Sigmoid colon (tissue), 7 donors: Measurements from ENCODE around the gene HIGD1A. TPM values are rescaled to one million over a fixed set of nuclear protein-coding genes. Genes with fewer than 3 reads are reported as not detected.
"Not testable (repeated sequence)": the region's sequence is repeated elsewhere in the genome, so short reads cannot be mapped to it uniquely, and the experiment has no call there.

Experiments
- DNase-seq: peaks from one replicate; pipeline ENCODE4 v3.0.0-alpha.2; 2019
- H3K27ac ChIP-seq, 4 donors: fragments of 200-600 bp; sonication (generic); one replicate each; pipeline ENCODE4 v1.5.1; 2016 to 2019; ENCODE audit warnings: mild to moderate bottlenecking in 1 of 4
- H3K27me3 ChIP-seq, 3 donors: fragments of 200-600 bp; sonication (generic); one replicate each; pipeline ENCODE4 v1.5.1; 2019; ENCODE audit warnings: mild to moderate bottlenecking in 1 of 3
- H3K36me3 ChIP-seq, 4 donors: fragments of 200-600 bp; sonication (generic); one replicate each; pipeline ENCODE4 v1.5.1; 2016 to 2019
- H3K4me1 ChIP-seq, 4 donors: fragments of 200-600 bp; sonication (generic); one replicate each; pipeline ENCODE4 v1.5.1; 2017 to 2019
- H3K4me3 ChIP-seq, 4 donors: fragments of 200-600 bp; sonication (generic); one replicate each; pipeline ENCODE4 v1.5.1; 2017 to 2019; ENCODE audit warnings: mild to moderate bottlenecking in 2 of 4, moderate library complexity in 1 of 4
- H3K9me3 ChIP-seq, 4 donors: fragments of 200-600 bp in 3 of 4; sonication (generic) in 3 of 4; one replicate each; pipeline versions ENCODE4 v1.5.1 to v1.6.1; 2013 to 2019
- CTCF ChIP-seq, 4 experiments: fragments of 450-650 bp in 3 of 4; fragments of 200-600 bp in 1 of 4; IDR thresholded peaks; one replicate each; pipeline ENCODE4 v1.5.1; 2016 to 2019; ENCODE audit warnings: antibody characterized with exemption in 4 of 4, mild to moderate bottlenecking in 3 of 4, moderate library complexity in 2 of 4
- EP300 ChIP-seq, 4 donors: sonication (generic); formaldehyde crosslinking; IDR thresholded peaks; one replicate each; pipeline ENCODE4 v1.6.1; 2017; ENCODE audit warnings: antibody characterized with exemption in 4 of 4
- POLR2A ChIP-seq, 2 donors: fragments of 450-650 bp; IDR thresholded peaks; one replicate each; pipeline ENCODE4 v1.6.1; 2016; ENCODE audit warnings: antibody characterized with exemption in 2 of 2, mild to moderate bottlenecking in 2 of 2, moderate library complexity in 2 of 2
- POLR2AphosphoS5 ChIP-seq, 4 donors: sonication (generic); formaldehyde crosslinking; IDR thresholded peaks; one replicate each; pipeline ENCODE4 v1.6.1; 2017; ENCODE audit warnings: antibody characterized with exemption in 4 of 4
- WGBS, 2 donors: extraction: QIAGEN DNeasy Blood & Tissue Kit; methylation state at CpG; one replicate each; pipeline ENCODE4 v1.1.7; 2013; 5-methylcytosine and 5-hydroxymethylcytosine counted together
- intact Hi-C: fragments of 100-400 bp; cut with DNase I; formaldehyde crosslinking; loops from one replicate; pipeline ENCODE4 v1.15.1; 2023
- polyA plus RNA-seq, 3 donors: library from polyadenylated mRNA; stranded (reverse); fragments of 200-250 nt; gene quantifications; one replicate each; pipeline ENCODE4 v1.2.3, GENCODE V29; 2013
- total RNA-seq, 4 donors: library from RNA; depleted of rRNA; stranded (reverse); fragments of >200 nt; gene quantifications; one replicate each; pipeline ENCODE4 v1.1.0, GENCODE V29; 2016
- donor health status: healthy with polysubstance abuse.
- donor health status: Bipolar disorder and iron deficiency.
- donor health status: healthy.

HIGD1A gene
- total and polyA plus RNA-seq, 7 donors: 127 to 1,597 (median 272) TPM

- Histone ChIP-seq H3K36me3 (no peaks in the 10 kb centered on the region), H3K4me3 (no peak overlapping the region), H3K9me3 (no peaks in the 10 kb centered on the region), H3K27ac (no peak overlapping the region), H3K4me1 (peaks cover 0 to 11% (median 0%) of the 10 kb centered on the region in 4 donors), H3K27me3 (no peaks in the 10 kb centered on the region)
- 13 to 61% methylated on average over 2 of the region's 2 CpGs for WGBS, 2 donors
- intact Hi-C loops: no loop called here
- TF ChIP-seq EP300 (IDR thresholded peaks at IDR 0.05) (no peak), POLR2A (IDR thresholded peaks at IDR 0.05) (no peak), CTCF (IDR thresholded peaks at IDR 0.05) (no peak), POLR2AphosphoS5 (IDR thresholded peaks at IDR 0.05) (no peak)
- DNase-seq: no peak
These were observed 15.2 kb upstream of the HIGD1A start for GRCh38 chr3:42819351-42819965.

GRCh38 chr3:42815826-42816225 is 11.5 kb upstream of the HIGD1A start:
- H3K4me3 ChIP-seq: no peak overlapping the region
- WGBS, 2 donors: 69 to 72% methylated on average over 2 of the region's 2 CpGs
- no peaks in the 10 kb centered on the region for H3K27me3 ChIP-seq
- TF ChIP-seq POLR2A (IDR thresholded peaks at IDR 0.05) (no peak), CTCF (IDR thresholded peaks at IDR 0.05) (no peak), POLR2AphosphoS5 (IDR thresholded peaks at IDR 0.05) (no peak), EP300 (IDR thresholded peaks at IDR 0.05) (no peak)
- peaks cover 0 to 11% (median 0%) of the 10 kb centered on the region in 4 donors for H3K4me1 ChIP-seq
- no peak for DNase-seq
- H3K27ac ChIP-seq: peak overlapping the region in 1 of 4 donors; percentile 42
- intact Hi-C loops: no loop called here
- H3K36me3 ChIP-seq: no peaks in the 10 kb centered on the region
- no peaks in the 10 kb centered on the region for H3K9me3 ChIP-seq

GRCh38 chr3:42814914-42815507 is 10.7 kb upstream of the HIGD1A start:
- DNase-seq: no peak
- H3K4me3 ChIP-seq: no peak overlapping the region
- no peaks in the 10 kb centered on the region for H3K9me3 ChIP-seq
- intact Hi-C loops: no loop called here
- no peaks in the 10 kb centered on the region for H3K36me3 ChIP-seq
- peak in 1 of 2 donors; percentile 11 for TF ChIP-seq POLR2A (IDR thresholded peaks at IDR 0.05)
- no peak for TF ChIP-seq POLR2AphosphoS5 (IDR thresholded peaks at IDR 0.05)
- H3K27ac ChIP-seq: peak overlapping the region in 1 of 4 donors; percentile 42
- H3K4me1 ChIP-seq: peaks cover 0 to 11% (median 0%) of the 10 kb centered on the region in 4 donors
- H3K27me3 ChIP-seq: no peaks in the 10 kb centered on the region
- WGBS, 2 donors: 7 to 52% methylated on average over 2 of the region's 2 CpGs

- H3K27ac ChIP-seq: peak overlapping the region in 1 of 4 donors; percentile 42
- 77 to 89% methylated on average over 5 of the region's 5 CpGs for WGBS, 2 donors
- H3K36me3 ChIP-seq: no peaks in the 10 kb centered on the region
- TF ChIP-seq EP300 (IDR thresholded peaks at IDR 0.05) (no peak), POLR2A (IDR thresholded peaks at IDR 0.05) (no peak), POLR2AphosphoS5 (IDR thresholded peaks at IDR 0.05) (no peak), CTCF (IDR thresholded peaks at IDR 0.05) (no peak)
- intact Hi-C loops: no loop called here
- no peaks in the 10 kb centered on the region for H3K9me3 ChIP-seq
- DNase-seq: no peak
- peaks cover 0 to 11% (median 0%) of the 10 kb centered on the region in 4 donors for H3K4me1 ChIP-seq
- no peaks in the 10 kb centered on the region for H3K27me3 ChIP-seq
- no peak overlapping the region for H3K4me3 ChIP-seq
These were observed 10.0 kb upstream of the HIGD1A start for GRCh38 chr3:42814246-42814645.

GRCh38 chr3:42811118-42811883 is 7.0 kb upstream of the HIGD1A start:
- H3K4me3 ChIP-seq, H3K36me3 ChIP-seq, DNase-seq, intact Hi-C loops, H3K9me3 ChIP-seq, H3K27me3 ChIP-seq, H3K27ac ChIP-seq: not testable (repeated sequence)
- WGBS, 2 donors: 9 to 26% methylated on average over 15 of the region's 15 CpGs
- H3K4me1 ChIP-seq: peaks cover 0 to 11% (median 0%) of the 10 kb centered on the region in 4 donors

GRCh38 chr3:42810706-42811105 is 6.4 kb upstream of the HIGD1A start:
- H3K4me3 ChIP-seq, H3K4me1 ChIP-seq, H3K36me3 ChIP-seq, H3K27ac ChIP-seq, H3K9me3 ChIP-seq, DNase-seq, H3K27me3 ChIP-seq, intact Hi-C loops: not testable (repeated sequence)
- WGBS, 2 donors: 72 to 85% methylated on average over 10 of the region's 10 CpGs
